GM12892 (cell line): ENCODE measurements around the gene BIN1.

Experiments used
- POLR2A ChIP-seq: IDR thresholded peaks from 2 replicates; pipeline ENCODE4 v1.6.1; 2011; ENCODE audit warnings: low read depth, low read length, control low read depth
- POLR2AphosphoS5 ChIP-seq: IDR thresholded peaks from 2 replicates; pipeline ENCODE4 v1.6.1; 2011; ENCODE audit warnings: low read depth, low read length, control low read depth
- TAF1 ChIP-seq: IDR thresholded peaks from 2 replicates; pipeline ENCODE4 v1.6.1; 2011; ENCODE audit warnings: low read depth, mild to moderate bottlenecking, control low read depth, low read length, borderline replicate concordance

DNA sequence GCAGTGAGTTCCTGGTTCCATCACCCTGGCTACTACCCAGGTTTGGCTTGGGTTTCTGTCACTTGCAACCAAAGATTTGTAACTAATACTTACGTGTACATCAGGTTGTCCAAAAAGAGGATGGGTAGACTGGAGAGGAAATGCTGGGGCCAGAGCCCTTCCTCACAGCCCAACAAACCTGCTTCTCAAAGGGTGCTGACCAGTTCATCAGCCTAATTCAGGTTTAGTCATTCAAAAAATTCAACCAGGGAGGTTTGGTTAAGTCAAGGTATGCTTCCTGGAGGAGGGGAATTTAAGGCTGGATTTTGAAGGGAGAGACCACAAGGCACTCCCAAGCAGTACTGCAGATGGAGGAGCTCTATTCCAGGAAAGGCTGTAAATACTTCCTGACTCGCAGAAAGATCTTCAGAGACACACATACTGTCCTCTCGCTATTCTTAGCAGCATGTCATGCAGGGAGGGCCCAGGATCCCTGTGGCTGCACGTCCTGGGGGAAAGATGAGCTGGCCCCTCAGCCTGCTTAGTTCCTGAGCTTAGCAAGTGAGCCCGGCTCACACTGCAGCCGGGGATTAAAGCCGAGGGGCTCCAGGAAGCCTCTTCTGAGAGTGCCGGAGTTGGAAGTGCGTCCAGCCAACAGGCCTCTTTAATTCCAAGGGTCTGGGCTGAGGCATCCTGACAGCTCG, 40.0 kb upstream of the BIN1 start:
- TF ChIP-seq POLR2AphosphoS5 (no peak), POLR2A (no peak), TAF1 (no peak)
